IPS-11a (cell line): ENCODE results near the gene WIPF3.

ENCODE experiments used
- H3K4me3 ChIP-seq: one replicate; pipeline ENCODE4 v1.5.1; 2013; ENCODE audit warnings: low read depth, low read length, control low read depth

WIPF3 gene, protein sequence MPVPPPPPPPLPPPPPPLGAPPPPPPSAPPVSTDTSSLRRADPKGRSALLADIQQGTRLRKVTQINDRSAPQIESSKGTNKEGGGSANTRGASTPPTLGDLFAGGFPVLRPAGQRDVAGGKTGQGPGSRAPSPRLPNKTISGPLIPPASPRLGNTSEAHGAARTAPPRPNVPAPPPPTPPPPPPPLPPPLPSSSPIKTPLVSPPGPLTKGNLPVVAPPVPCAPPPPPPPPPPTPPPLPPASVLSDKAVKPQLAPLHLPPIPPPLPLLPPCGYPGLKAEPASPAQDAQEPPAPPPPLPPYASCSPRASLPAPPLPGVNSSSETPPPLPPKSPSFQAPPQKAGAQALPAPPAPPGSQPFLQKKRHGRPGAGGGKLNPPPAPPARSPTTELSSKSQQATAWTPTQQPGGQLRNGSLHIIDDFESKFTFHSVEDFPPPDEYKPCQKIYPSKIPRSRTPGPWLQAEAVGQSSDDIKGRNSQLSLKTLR

DNA sequence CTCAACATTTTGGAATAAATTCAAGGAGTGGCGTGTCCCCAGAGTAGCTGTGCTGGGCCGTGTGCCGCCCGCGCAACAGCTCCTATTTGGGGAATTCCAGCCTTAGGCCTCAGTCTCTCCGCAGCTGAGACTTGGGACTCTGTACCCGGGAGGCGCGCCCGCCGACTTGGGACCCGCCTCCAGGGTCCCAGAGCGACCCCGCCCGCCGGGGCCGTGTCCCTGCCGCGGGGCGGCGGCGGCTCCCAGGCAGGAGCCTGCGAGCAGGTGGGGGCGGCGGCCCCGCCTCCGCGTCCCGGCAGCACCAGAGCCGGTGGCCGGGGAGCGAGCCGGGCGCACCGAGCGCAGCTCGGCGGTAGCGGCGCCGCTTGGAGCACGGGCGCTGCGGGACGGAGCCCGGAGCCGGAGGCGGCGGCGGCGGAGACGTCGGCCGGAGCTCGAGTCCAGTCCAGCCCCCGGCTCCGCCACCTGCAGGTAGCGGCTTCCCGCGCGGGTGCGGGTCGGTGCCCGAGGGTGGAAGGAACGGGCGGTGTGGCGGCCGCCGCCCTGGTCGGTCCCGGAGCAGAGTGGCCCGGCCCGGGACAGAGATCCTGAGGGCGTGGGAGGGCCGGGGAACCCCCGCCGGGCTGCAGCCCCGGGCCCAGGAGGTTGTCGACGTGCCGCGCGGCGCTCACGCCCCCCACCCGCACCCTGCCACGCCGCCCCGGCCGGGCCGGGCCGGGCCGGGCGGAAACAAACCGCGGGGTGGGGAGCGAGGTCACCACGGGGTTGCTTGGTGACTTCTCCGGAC, at the start of gene WIPF3:
Gene WIPF3, plus strand, starts transcription at position 301 of the 787 bp plus-strand sequence. CDS start 28,217 bp downstream, outside the sequence.
- peak within 1 kb of the TSS; percentile 57 for H3K4me3 ChIP-seq

DNA sequence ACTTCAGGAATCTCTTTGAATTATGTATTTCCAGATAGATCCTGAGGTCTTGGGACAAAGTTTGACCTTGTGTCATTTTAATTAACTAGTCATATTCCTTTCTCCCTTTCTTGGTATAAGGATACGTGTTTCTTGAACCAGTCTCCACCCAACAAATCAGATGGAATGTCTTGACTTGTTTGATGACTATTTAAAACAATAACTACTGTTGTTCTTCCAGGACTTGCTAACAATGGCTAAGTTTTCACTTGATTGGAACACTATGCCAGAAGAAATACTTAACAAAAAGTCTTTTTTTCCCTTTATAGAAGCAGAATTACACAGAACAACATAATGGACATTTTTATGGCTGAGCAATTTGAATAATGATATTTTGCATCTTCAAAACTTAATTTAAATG, 43.0 kb upstream of the WIPF3 start:
- H3K4me3 ChIP-seq: no peak overlapping the region

DNA sequence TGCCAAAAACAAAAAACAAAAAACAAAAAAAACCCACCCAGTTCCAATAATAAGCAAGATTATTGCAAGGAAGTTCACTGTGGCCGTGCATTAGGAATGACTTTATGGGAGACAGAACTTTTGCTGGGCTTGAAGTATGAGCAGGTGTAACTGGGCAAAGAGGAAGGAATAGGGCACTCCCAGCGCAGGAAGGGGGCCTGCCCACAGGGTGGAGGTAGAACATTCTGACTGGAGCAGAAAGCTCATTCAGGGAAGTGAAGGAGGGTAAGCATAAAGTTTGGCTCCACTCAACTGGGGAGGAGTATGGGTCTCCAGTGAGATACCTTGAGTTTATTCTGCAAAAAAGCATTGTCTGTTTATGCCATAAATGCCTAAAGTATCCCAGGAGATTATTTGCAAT, 42.1 kb upstream of the WIPF3 start:
- no peak overlapping the region for H3K4me3 ChIP-seq

DNA sequence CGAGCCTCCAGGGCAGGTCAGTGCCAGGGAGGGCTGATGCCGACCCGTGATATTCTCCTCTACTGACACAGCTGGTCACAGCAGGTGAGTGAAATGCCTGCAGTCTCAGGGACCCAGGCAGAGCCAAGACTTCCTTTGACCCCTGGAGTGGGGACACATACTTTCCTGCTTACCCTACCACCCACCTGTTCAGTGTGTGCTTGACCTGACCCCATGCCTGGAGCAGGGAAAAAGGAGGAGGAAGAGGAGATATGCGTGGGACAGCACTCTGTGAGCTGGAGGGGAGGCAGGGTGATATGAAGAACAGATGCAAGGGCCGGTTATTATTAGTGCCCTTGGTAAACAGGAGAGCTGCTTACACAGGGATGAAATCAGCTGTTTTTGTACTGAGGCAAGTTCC, 40.8 kb upstream of the WIPF3 start:
- H3K4me3 ChIP-seq: no peak overlapping the region

DNA sequence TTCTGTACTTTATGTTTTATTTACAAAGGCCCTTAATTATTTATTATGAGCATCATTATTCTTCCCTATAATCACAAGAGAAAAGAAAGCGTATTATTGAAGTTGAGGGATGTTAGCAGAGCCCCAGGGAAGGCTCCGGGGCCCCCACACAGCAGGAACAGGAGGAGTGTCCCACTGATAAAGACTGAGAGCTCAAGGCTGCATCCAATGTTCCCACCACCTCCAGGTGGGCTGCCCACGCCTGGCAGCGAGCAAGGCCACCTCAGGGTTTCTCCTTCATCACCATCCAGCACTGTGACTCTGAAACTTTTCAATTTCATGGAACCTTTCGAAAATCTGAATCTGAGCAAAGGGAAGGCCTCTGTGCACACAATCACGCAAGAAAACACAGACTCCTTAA, 35.9 kb upstream of the WIPF3 start:
- H3K4me3 ChIP-seq: no peak overlapping the region

DNA sequence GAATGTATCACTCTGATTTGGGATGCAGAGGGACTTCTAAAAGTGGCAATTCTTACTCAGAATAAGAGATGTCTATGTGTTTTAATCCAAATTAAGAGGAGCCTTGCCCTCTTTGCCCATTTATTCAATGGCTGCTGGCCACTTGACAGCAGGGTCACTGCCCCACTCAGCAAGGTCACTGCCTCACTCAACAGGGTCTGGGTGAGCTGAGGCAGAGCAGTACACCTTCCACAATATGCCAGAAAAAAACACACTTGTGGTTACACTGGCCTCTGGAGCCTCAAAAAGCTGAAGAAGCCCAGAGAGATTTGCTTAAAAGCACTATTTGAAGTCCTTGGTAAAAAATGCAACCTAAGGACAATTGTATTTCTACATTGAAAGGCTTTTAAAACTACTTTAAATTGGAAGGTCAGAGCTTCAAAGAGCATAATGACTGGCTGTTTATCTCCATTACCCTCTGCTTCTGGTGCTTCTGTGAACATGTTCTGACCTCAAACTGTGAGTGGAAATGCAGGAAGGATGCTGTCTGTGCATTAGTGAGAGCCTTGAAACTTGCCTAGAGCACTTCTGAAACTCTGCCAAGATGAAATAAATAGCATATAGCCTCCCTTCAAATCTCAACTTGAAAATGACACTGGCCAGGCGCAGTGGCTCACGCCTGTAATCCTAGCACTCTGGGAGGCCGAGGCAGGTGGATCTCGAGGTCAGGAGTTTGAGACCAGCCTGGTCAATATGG, 35.1 kb upstream of the WIPF3 start:
- H3K4me3 ChIP-seq: no peak overlapping the region

DNA sequence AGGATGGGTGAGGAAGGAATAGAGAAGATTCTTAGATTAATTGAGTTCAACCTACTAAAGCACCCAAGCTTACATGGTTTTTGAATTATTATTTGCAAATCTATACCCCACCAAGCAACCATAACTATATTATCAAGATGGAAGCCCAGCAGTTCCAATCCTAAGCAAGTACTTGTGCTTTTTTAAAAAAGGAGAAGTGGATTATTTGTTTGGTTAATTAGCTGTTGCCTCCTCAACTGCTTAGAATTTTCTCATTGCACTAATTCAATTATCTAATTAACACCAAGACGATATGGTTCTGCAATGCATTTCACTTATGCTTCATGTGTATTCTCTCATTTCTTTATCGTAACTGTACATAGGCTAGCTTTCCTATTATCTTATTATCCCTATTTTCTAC, 27.3 kb upstream of the WIPF3 start:
- H3K4me3 ChIP-seq: no peak overlapping the region

DNA sequence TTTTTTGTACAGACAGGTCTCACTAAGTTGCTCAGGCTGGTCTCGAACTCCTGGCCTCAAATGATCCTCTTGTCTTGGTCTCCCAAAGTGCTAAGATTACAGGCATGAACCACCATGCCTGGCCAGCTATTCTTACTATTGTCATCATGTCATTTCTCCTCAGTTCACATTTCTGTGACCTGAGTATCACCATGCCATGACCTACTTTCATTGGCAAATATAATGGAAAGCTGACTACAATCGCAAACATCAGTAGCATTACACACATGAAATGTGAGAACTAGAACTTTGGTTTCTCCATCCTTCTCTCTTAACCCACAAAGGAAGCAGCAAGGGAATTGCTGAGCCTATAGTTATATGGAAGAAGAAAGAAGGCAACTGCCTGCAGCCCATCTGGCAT, 26.0 kb upstream of the WIPF3 start:
- H3K4me3 ChIP-seq: no peak overlapping the region

DNA sequence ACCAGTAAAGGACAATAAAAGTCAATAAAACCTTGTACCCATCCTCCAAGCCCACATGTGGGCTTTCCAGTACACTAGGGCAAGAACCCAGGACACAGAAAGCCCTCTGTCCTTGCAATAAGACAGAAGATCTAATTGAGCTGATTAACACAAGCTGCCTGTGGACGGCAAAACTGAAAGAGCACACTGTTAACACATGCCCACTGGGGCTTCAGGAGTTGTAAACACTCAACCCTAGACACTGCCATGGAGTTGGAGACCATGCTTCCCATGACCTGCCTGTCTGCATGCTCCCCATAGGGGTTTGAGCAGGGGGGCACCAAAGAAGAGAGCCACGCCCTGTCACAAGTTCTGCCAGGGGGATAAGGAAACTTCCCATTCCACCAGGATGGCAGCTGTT, 22.6 kb upstream of the WIPF3 start:
- no peak overlapping the region for H3K4me3 ChIP-seq

DNA sequence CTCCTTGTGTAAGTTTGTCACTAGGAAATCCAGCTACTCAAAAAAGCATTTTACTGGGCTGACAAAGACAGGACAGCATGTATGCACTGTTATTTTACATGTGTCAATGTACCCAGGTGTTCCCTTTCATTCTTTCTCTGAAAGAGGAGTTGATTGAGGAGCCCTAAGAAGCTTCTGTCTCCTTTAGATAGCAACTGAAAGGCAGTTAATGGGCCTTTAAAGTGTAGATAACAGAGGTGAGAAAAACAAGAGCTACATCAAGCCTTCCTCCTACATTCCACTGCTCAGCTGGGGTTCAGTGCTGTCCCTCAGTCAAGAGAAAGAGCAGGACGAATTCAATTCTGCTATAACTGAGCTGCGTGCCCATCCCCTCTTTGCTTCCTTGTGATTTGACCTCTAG, 12.8 kb upstream of the WIPF3 start:
- H3K4me3 ChIP-seq: no peak overlapping the region

DNA sequence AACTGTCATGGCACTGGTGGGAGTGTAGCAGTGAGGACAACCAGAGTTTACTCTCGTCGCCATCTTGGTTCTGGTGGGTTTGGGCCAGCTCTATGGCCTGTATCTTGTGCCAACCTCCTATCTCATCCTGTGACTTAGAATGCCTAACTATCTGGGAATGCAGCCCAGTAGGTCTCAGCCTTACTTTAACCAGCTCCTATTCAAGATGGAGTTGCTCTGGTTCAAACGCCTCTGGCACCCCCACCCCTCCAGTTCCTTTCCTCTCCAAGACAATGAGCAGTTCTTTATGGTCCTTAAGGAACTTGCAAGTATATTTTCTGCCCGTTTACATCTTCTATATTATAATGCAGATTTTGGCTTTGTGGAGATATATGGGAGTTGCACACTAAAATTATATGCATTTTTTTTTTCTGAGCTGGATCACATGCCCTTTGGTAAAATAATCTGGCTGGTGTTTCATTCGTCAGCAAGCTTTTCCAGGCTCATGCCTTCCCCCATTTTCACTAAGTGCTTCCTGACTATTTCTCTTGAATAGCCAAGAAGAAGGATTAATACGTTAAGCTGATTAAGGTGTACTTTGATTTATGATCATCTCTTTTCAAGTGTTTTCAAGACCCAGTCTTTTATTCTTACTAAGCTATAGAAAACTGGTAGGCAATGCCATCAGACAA, 11.2 kb upstream of the WIPF3 start:
- H3K4me3 ChIP-seq: no peak overlapping the region

DNA sequence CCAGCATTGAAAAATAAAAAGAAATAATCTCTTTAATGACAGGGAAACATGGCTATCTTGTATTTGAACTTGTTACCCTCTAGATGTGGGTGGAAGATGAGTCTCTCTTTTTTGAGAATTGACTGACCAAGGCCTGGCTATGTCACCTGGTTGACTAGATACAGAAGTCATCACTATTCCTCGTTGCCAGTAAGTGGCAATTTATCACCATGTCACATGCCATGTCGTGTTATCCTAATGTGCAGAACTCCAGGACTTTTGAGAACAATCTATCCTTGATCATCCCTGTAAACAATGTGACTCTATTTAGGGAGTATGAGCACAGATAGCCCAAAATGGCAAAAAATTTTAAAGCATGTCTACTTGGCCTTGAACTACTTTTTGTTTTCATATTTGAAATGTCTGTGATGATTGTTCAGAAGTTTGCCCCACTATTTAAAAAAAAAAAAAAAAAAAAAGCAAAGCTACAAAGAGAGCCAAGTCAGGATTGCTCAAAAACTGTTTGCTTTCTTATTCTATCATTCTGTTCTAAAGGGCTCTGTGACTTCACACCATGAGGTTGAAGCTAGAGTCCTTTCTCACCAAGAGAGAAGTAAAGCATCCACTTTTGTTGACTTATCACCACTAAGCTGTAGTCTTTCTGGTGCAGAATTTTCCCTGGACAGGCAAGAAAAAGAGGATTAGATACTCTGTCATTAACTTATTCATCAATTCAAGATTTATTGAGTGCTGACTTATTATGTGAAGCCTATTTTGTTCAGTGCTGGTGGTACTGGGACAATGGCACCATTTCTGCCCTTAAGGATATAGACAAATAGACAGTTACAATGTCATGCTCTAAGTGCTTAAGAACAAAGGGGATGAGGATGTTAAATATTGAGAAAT, 10.4 kb upstream of the WIPF3 start:
- no peak overlapping the region for H3K4me3 ChIP-seq

DNA sequence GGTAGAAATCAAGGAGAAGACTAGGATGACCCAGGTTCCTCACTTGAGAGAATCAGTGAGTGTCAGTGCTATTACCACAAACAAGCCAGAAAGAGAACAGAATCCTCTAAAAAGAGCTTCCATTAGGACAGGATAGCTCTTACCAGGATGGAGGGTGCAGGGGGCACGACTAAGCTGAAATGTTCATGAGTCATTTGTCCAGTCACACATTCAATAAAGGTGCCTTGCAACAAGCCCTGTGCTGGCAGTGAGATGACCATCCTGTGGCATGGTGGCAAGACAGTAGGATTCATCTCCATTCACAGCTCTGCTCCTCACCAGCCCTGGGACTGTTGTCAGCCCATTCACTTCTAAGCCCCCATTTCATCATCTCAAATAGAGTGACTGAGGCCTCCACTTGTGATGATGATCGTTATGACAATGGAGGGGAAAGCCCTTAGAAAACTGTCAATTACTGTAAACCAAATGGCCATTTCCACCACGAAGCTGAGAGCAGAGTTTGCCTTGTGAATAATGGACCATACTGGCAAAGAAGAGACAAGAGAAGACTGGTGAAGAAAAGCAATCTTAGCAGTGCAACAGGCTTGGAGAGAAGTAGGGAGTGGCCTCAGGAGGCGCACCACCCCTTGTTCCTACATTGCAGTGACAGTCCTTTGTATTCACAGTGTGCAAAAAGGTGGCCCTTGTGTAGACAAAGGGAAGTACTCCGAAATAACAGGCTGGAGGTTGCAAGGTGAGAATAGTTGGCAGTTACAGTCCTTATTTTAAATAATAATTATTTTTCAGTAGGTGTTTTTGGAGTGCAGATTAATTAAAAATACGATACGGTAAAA, 9.0 kb upstream of the WIPF3 start:
- no peak overlapping the region for H3K4me3 ChIP-seq

DNA sequence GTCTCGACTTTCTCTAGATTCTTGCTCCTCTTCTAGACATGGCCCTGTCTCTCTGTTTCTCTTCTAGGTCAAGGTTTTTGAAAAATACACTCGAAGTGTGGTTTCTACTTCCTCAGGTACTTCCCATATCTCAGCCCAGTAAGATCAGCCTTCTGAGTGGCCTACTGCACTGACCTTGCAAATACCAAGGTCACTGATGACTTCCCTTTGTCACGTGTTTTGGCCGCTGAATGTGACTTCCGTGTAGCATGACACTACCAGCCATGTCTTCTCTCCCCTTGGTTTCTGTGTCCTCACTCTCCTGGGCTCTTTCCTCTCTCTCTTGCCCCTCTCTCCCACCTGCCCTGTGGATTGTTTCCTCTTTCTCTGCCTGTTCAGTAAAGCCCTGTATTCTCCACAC, 7.9 kb upstream of the WIPF3 start:
- H3K4me3 ChIP-seq: no peak overlapping the region

DNA sequence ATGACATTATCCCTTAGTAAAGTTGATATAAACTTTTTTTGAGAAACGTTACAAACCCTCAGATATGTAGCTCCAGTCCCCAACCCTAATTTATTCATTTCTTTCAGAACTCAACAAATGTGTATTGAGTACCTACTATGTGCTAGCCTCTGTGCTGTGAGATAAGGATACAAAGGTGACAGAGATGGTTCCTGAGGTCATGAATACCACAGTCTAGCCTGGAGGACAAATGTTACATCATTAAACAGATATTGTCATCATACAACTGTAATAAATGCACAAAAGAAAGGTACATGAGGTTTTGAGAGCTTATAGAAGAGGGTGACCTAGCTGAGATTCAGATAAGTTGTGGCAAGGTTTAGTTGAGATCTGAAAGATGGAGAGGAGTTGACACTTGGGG, 4.4 kb upstream of the WIPF3 start:
- no peak overlapping the region for H3K4me3 ChIP-seq

DNA sequence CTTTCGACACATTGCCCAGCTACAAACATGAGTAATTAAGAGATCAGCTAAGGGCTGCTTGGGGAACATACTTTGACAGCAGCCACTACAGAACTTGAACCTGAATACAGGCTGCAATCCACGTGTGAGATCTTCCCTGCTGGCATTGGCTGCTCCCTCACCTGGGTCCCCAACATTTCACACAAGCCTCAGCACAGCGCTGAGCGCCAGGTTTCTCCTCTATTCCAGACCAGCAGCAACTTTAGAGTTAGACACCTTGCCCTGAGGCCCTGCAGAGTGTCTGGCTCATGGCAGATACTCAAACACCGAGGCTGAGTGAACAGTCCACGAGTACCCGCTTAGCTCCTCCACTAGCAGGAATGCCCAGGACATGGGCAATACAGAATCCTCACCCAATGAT, 1.3 kb upstream of the WIPF3 start:
- no peak overlapping the region for H3K4me3 ChIP-seq

DNA sequence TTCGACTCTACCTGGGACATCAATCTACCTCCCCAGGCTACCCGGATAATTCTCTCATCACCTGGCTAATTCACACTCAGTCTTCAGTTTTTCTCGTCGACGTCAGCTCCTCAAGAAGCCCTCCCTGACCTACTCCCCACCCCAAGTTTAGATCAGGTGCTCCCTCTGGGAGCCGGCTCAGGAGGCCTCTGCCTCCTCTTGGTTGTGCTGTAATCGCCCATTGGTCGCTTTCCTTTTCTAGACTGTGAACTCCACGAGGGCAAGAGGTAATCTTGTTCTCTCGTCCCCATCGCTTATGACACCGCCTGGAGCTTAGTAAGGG, 461 bp upstream of the WIPF3 start:
- H3K4me3 ChIP-seq: no peak overlapping the region

DNA sequence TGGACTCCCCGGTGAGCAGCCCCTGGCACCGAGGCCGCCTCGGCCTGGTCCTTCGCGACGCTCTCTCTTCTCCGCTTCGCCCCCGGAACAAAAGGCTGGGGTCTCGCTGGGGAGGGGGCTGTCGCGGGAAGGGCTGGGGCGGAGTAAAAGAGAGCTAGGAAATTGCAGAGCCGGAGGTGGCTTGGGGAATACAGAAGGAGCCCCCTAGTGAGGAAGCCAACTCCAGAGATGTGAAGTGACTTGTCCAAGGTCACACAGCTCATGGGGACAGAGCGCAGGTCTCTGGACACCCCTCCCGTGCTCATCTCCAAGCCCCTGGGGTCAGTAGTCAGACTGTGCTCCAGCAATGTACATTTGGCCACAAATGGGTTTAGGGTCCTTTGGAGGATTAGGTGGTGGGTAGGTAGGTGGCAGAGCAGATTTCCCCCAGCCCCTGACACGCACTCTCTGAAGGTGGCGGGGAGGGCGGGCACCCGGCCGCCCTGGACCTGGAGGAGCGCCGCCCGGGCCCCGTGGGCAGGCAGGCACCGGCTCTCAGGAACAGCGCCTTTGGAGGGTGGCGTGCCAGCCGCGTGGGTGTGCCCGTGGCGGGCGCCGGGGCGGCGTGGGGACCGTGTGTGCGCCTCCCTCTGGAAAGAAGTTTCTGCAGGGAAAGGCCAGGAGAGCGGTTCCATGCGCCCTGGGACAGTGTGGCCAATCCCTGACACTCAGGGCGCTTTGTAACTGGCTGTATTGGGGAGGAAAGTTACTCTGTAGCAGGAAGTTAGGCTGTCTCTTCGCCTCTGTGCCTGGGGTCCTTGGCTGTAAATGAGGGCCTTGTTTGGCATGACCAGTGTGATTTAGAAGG, 910 bp downstream of the WIPF3 start:
- peak overlapping the region; percentile 57 for H3K4me3 ChIP-seq
